GM12878 (cell line): ENCODE results near the gene PGA3.

Source experiments
- NFYB ChIP-seq: IDR thresholded peaks from 2 replicates; pipeline ENCODE4 v1.6.1; 2011; ENCODE audit warnings: low read depth, mild to moderate bottlenecking, low read length, improper control_type of control experiment, moderate library complexity; ENCODE audit not compliant: insufficient read depth
- POLR2A ChIP-seq: IDR thresholded peaks from 2 replicates; pipeline ENCODE4 v1.6.1; 2011; ENCODE audit warnings: low read depth, mild to moderate bottlenecking, low read length
- RAD21 ChIP-seq: IDR thresholded peaks from 2 replicates; pipeline ENCODE4 v1.6.1; 2011; ENCODE audit warnings: mild to moderate bottlenecking, low read depth, low read length, moderate library complexity; ENCODE audit not compliant: insufficient read depth
- RBBP5 ChIP-seq: fragments of 200-600 bp; sonication (generic); conservative IDR thresholded peaks from 2 replicates; pipeline ENCODE4 v1.6.1; 2016
- SP1 ChIP-seq: IDR thresholded peaks from one replicate; pipeline ENCODE4 v1.6.1; 2011; ENCODE audit warnings: low read depth, low read length

DNA sequence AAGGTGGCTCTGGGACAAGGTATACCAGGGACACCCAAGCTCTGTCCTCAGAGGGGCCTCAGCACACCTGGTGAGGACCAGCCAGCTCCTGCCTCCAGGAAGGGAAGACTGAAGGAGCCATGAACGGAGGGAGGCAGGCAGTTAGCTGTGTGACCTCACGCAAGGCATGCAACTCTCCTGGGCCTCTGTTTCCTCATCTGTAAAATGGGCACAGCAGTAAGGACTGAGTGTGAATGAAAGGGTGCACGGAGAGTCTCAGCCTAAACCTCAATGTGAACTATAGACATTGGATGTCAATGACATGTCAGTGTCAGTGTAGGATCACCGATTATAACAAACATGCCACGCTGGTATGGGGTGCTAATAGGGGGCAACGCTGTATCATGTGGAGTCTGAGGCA lies 56.0 kb downstream of the PGA3 start:
- no peak for TF ChIP-seq RAD21
- TF ChIP-seq RBBP5, result no peak
- no peak for TF ChIP-seq SP1
- TF ChIP-seq NFYB, result no peak
- TF ChIP-seq POLR2A, result no peak
